Stimulated activated CD4-positive, alpha-beta T cell treated with anti-CD3 and anti-CD28 coated beads, Interleukin-4, amount 100 ng/mL, for 1 hour (primary cell): Measurements from ENCODE around the gene FBLN1.
"Not testable (repeated sequence)": the region's sequence is repeated elsewhere in the genome, so short reads cannot be mapped to it uniquely, and the experiment has no call there.

Source experiments
- DNase-seq: peaks from one replicate; pipeline ENCODE4 v3.0.0-alpha.2; 2020

FBLN1 gene

GRCh38 chr22:45477366-45478107 lies 25.1 kb upstream of the FBLN1 start:
- DNase-seq: no peak

- no peak for DNase-seq
Measured at GRCh38 chr22:45478108-45478771, 24.4 kb upstream of the FBLN1 start.

- DNase-seq: no peak
Measured at GRCh38 chr22:45480717-45481116, 22.0 kb upstream of the FBLN1 start.

- DNase-seq: no peak
Measured at GRCh38 chr22:45481661-45482060, 21.0 kb upstream of the FBLN1 start.

- no peak for DNase-seq
Measured at GRCh38 chr22:45482169-45482568, 20.5 kb upstream of the FBLN1 start.

- no peak for DNase-seq
Measured at GRCh38 chr22:45483319-45483718, 19.4 kb upstream of the FBLN1 start.

- no peak for DNase-seq
Measured at GRCh38 chr22:45483918-45484499, 18.7 kb upstream of the FBLN1 start.

- no peak for DNase-seq
Measured at GRCh38 chr22:45484742-45485141, 17.9 kb upstream of the FBLN1 start.

GRCh38 chr22:45485261-45485660 lies 17.4 kb upstream of the FBLN1 start:
- DNase-seq: no peak

GRCh38 chr22:45488764-45489370 lies 13.8 kb upstream of the FBLN1 start:
- DNase-seq: no peak

- DNase-seq: no peak
Measured at GRCh38 chr22:45490836-45491235, 11.8 kb upstream of the FBLN1 start.

- no peak for DNase-seq
Measured at GRCh38 chr22:45491841-45492240, 10.8 kb upstream of the FBLN1 start.

- DNase-seq: no peak
Measured at GRCh38 chr22:45493286-45493771, 9.4 kb upstream of the FBLN1 start.

GRCh38 chr22:45494306-45494705 lies 8.4 kb upstream of the FBLN1 start:
- DNase-seq: not testable (repeated sequence)

- DNase-seq: not testable (repeated sequence)
Measured at GRCh38 chr22:45495616-45496015, 7.1 kb upstream of the FBLN1 start.

- DNase-seq: no peak
Measured at GRCh38 chr22:45496451-45496941, 6.2 kb upstream of the FBLN1 start.

- DNase-seq: no peak
Measured at GRCh38 chr22:45497351-45498145, 5.1 kb upstream of the FBLN1 start.

GRCh38 chr22:45499746-45500145 lies 2.9 kb upstream of the FBLN1 start:
- DNase-seq: no peak

GRCh38 chr22:45503050-45503815 lies 550 bp downstream of the FBLN1 start:
- DNase-seq: no peak

GRCh38 chr22:45503816-45504372 lies 1.2 kb downstream of the FBLN1 start:
- no peak for DNase-seq
